HuH-7 (cell line): ENCODE results near the gene RAB36.

Experiments
- DNase-seq: peaks from one replicate; pipeline ENCODE4 v3.0.0; 2011; ENCODE audit warnings: low spot score

Gene RAB36

DNA sequence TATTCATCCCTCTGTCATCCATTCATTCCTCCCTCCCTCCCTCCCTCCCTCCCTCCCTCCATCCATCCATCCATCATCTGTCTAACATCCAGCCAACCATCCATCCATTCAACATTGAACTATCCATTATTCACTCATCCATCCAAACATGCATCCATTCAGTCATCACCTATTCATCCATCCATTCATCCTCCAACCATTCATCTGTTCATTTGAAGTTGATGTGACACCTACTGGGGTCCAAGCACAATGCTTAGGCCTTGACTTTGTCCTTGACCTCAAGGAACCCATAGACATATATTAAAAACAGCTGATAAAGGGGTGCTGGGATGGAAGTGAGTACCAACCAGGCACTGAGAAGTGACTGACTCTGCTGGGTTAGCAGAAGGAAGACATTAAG lies 61.6 kb downstream of the RAB36 start:
- DNase-seq: no peak

- no peak for DNase-seq
Observed at GRCh38 chr22:23207729-23208393, 62.6 kb downstream of the RAB36 start.

DNA sequence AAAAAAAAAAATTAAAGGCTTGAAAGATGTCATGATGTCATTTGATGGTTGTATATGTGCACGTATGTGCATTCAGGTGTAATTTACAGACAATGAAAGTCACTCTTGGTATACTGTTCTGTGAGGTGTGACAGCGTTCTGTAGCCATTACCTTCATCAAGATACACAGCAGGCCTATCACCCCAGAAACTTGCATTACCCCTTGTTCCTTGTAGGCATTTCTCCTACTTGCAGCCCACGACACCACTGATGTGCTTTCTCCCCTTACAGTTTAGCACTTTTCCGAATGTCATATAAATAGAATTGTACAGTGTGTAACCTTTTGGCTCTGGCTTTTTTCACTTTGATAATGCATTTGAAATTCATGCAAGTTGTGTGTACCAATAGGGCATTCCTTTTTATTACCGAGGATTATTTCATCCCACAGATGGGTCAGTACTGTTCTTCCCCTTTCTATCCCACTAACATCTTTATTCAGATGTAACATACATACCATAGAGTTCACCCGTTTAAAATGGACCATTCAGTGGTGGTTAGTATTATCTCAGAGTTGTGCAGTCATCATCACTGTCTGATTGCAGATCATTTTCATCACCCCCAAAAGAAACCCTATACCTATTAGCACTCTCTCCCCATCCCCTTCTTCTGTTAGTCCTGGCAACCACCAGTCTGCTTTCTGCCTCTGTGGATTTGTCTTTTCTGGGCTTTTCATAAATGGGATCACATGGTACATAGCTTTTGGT lies 65.3 kb downstream of the RAB36 start:
- DNase-seq: no peak

GRCh38 chr22:23211622-23212021 lies 66.3 kb downstream of the RAB36 start:
- DNase-seq: no peak

- DNase-seq: no peak
Observed at GRCh38 chr22:23212061-23213021, 67.1 kb downstream of the RAB36 start.

- no peak for DNase-seq
Observed at GRCh38 chr22:23213022-23213555, 67.8 kb downstream of the RAB36 start.

DNA sequence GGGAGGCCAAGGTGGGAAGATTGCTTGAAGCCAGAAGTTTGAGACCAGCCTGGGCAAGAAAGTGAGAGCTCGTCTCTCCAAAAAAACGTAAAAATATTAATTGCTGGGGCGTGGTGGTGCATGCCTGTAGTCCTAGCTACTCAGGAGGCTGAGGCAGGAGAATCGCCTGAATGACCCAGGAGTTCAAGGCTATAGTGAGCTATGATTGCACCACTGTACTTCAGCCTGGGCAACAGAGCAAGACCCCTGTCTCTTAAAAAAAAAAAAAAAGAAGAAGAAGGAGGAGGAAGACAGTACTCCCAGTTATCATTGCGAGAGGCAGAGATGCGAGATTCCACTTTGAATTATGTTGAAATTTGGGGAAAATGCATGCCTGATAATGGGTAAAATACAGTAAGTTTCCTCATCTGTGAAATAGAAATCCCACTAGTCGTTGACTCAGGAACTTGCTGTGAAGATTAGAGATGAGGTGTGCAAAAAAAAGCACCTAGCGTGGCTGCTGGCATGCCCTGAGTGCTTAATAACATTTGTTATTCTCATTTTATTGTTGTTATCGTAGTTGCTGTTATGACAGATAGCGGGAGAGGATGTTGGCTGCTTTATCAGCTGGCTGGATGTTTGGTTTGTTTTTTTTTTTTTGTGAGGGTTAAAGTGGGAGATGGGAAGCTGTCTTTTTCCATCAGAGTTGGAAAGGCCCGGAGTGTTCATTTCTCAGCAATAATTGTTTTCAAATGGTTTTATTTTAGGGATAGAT lies 68.5 kb downstream of the RAB36 start:
- DNase-seq: no peak
